HG03066 (cell line): Measurements from ENCODE around the gene NEGR1.

ENCODE experiments used
- ATAC-seq: cut with Tn5 transposase; IDR thresholded peaks from one replicate; pipeline ENCODE4 v1.9.1; 2021; ENCODE audit warnings: low read depth; ENCODE audit not compliant: unreplicated experiment

The NEGR1 gene

DNA sequence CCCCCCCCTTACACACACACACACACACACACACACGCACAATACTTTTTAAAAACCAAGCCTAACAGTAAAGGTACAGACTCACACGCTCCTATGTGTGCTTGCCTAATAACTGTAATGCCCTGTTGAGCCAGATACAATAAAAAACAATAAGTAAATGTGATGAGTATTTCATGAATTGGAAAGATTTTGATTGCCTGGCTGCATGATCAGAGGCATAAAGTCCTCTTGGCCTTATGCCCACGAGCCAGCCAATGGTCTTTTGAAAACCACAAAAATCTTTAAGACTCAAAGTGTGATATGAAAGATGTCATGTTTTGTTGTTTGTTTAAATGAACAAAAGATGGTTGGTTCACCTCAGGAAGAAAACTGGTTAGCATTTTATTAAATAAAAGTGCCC lies 759.6 kb downstream of the NEGR1 start:
- ATAC-seq = no peak

DNA sequence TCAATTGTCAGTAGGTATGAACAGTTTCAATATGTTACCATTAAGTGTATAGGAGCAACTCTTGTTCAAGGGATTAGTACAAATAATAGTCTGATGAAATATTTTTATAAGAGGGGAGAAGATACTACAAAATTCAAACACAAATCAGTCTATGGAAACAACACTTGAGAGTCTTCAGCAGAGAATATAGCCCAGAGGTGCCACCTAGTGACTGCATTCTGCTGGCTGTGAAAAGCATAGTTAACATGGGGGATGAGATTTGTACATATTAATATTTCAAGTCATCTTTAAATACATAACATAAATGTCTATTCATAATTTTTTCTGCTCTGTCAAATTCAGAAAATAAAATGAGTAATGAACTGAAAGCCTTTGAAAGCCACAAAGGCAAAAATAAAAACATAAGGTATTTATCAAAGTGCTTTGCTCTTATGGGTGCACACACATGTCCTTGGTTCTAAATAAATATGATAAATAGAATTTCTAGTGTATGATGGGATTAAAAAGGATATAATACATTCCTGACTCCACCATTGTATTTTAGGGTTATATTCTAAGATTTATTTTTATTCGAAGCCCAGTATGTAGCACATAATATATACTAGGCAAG lies 760.6 kb downstream of the NEGR1 start:
- no peak for ATAC-seq

DNA sequence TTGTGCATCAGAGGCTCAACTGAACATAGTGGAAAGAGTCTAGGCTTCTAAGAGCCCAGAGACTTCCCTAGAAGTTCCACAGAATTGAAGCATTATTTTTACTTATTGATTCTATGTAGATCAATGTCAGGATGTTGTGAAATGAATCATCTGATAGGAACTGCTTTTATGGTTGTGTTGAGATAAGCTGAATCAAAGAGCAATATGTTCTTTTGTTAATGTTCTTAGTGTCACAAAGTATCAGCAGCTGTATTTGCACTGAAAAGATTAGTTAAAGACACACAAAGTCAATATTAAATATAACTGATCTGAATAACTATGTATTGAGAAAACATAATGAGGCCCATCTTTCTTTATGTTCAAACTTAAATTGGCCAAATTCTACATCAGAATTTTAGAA lies 770.8 kb downstream of the NEGR1 start:
- no peak for ATAC-seq

DNA sequence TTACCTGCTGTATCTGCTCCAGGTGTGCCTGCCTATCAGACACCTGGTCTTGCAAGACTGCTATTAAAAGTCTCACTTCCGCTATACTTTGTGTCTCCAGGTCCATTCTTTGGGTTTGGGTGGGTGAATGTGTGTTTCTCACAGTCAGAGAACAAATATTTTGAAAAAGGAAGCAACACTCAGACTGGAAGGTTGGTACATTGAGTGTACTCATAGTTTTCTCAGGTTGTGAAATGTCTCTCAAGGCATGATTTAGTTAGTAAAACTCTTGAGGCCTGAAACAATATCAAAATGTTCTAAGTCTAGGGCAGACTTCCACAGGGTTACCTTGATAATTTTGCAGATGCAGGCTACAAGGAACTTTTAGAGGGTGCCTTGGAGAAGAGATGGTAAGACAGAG lies 771.6 kb downstream of the NEGR1 start:
- ATAC-seq = no peak

DNA sequence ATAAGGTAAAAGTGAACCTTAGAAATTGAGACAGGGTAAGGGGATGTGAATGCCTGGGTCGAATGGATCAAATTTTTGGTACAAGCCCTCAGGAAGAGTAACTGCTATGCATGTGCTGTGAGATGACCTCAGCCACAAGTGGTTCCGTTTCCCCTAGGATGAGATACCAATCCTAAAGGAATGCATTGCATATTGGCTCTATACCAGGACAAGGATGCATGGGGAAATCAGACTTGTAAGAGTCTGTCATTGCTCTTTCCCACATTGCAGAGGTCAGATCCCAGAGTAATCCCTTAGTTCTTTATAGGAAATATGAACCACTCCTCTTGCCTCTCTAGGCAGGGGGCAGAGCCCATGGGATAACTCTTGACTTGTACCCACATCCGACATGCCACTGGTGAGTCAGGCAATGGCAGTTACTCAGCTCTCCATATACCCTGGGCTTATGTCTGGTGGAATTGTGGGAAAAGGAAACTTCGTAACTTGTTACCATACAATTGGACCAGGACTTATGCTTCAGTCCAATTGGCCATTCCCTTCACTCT lies 773.2 kb downstream of the NEGR1 start:
- ATAC-seq = no peak

DNA sequence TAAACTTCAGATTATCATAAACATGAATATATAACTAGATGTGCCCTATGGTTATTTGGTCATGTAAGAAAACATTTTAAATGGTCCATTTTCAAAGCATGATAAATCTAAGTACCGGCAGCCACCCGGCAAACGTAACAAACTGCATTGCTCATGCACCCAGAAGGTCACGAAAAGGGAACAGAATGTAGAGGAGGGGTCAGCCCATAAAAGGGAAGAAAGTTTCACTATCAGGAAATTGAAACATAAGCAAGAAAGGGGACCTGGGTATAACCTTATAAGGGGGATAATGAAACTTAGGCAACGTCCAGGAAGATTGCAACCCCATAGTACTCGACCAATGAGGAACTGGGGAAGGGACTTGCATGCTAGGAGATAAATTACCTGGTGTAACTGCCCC lies 780.3 kb downstream of the NEGR1 start:
- ATAC-seq = no peak

DNA sequence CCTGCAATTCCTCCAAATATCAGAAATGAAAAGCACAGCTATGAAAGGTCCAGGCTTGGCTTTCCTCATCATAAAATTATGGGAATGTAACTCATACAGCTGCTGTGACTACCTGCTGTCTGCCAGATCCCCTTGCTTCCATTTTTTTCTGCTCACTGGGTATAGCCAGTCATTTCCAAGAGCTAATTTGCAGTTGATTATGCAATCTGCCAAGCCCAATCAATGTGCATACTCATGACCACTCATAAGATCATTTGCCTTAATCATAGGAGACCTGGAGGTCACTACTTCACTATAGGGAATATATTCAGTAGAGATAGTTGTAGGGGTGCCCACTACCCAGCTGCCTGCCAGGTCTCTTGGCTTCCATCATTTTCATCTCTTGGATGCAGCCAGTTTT lies 783.8 kb downstream of the NEGR1 start:
- ATAC-seq = no peak

DNA sequence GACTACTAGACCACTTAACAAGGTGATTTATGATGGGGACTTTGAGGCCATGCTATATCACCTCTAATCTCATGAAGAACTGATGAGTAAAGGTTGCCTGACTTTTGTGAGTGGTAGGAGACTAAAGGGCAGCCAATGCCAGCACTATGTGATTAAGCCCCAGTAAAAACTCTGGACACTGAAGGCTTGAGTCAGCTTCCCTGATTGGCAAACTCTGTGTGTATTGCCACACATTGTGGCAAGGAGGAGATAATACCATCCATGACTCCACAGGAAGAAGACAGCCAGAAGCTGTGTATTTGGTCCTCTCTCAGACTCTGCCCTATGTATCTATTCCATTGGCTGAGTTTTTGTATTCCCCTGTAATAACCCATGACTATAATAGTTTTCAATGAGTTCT lies 788.2 kb downstream of the NEGR1 start:
- no peak for ATAC-seq

DNA sequence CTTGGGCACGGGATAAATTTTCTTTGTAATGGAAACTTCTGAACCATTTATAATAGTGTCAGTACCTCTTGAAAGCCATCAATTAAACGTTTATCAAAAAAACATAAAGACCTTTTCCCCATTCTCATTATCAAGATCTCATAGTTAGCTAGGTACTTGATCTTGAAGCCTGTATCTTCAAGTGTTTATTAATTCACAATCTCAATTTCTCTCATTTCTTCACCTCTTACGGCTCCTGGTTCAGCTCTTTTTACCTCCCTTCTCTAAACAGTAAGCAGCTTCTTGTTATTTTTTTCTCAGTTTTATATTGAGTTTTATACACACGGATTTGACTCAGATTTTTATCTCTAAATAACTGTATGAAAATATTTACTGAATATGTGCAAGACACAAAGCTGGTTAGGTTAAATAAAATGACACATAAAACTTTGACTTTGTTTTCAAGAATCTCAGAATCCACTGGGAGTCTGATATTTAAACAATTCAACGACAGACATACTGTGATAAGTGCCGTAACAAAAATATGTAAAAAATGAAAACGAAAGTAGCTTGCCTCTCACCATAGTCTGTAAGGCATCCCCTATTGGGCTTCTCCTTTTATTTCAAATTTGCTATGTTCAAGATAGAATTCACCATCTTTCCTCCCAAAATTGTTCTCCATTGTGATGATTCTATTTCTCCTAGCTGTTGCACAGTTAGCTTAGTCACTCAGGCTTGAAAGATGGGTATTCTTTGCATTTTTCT lies 789.9 kb downstream of the NEGR1 start:
- no peak for ATAC-seq

DNA sequence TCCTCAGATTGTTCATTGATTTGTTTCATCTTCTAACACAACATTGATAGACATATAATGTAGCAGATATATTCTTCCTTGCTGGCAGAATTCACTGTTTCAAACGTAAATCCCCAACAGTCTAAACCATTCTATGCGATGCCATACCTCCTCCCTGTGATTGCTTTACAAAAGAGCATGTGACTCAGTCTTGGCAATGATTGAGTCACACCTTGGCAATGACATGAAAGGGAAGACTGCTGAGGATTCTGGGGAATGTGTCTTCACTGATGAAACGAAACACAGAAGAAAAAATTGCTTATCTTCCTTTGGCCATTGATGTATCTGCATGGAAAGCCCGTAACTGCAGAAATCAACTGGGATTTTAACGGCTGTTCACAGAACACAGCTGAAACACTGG lies 791.9 kb downstream of the NEGR1 start:
- no peak for ATAC-seq

DNA sequence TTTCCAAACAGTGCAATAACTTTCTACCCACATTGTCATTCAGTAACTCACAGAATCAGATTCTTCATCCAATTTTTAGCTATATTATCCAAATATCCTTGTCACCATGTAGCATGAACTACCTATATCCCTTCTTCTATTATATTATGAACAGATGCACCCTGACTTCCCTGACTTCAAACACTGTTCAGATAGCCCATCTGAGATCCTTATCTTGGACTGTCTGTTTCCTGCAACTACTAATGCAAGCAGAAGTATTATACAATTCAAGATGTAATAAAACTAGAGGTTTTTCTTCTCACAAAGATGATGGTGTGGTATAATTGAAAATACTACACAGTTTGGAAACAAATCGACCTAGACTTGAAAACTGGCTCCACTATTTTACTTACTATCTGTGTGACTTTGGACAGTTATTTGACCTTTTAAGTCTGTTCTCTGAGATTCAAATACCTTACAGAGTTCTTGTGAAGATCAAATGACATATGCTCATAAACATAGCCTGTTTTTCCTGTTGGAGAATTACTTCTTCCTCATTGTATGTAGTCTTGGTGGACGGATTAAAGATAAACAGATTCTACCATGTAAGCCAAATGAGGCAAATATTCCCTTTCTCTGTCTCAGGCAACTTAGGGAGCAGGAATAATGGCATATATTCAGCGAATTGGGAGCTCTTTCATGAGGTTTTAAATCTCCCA lies 793.6 kb downstream of the NEGR1 start:
- ATAC-seq = no peak

DNA sequence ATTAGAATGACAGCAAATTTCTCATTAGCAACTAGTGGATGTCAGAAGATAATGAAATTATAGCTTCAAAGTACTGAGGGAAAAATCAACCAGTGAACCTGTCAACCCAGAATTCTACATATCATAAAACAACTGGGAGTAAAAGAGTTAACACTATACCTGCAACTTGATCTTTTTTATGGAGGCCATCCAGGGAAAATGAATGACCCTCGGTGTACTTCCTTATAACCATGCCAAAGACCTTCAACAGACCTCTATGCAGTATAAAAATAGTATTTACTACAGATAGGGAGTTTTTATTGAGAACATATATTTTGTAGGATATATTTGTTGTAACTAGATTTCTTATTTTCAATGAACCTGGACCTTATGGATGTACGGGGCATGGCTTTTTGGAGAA lies 809.0 kb downstream of the NEGR1 start:
- no peak for ATAC-seq

DNA sequence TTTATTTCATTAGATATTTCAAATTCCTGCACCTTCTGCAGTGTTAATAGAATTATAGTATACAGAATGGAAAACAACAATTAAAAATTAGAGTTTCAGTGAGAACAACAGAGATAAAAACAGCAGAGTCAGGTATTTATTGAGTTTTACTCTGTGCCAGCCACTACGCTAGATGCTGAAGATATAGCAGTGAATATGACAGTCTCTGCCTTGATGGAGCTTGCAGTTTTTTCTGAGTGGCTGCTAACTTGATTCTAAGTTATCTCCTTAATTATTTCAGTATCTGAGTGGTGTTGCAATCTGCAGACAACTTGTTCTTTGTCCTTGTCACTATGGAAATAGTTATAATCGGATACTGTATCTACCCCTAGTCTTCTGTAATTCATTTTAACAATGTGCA lies 817.2 kb downstream of the NEGR1 start:
- no peak for ATAC-seq

DNA sequence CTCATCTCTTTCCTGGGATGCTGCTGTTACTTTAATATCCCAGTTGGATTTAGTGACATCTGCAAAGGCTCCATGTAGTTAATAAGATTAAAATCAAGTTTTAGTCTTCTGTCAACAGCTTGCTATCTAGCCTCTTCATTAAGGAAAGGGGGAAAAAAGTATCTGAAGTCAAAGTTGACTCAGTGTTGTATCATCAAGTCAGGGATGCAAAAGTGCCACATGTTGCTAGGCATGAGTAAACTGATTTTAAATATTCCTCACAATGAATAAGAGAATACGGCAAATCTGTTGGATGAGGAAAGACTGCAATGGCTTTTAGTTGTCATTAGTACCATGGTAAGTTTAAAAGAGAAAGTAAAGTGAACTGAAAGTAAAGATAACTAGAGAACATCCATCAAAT lies 818.3 kb downstream of the NEGR1 start:
- ATAC-seq = no peak

DNA sequence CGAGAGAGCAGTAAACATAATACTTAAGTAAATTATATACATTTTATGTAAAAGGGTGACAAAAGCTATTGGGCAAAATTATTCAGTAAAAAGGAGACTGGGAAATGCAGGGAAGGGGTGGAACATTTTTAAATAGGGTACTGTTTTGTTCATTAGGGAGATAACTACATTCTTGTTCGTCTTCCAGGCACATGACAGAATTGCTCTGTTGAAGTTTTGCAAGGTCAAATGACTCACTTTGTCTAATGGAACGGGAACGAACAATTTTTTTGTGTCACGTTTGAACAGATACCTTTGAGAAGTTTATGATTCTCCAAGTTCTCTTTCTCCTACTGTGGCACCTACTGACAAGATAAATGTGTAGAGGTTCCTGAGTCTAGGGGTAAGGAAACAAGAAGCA lies 819.2 kb downstream of the NEGR1 start:
- ATAC-seq = no peak

DNA sequence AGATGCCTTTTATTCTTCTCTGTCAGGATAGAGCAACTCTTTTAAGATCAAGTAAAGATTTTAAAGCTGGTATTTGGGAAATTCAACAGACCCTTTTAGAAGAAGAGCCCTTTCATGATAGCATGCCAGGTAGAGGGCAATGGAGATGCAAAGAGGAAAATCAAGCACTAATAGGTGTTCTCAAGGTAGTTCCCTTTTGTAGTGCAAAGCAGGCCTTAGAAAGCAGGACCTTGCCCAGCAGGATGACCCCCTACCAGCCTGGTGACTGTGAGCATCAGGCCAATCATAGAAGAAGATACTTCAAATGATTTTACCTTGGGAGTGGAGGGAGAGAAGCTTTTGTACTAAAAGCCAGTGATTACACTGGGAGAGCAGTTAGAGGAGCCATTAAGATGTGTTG lies 820.1 kb downstream of the NEGR1 start:
- no peak for ATAC-seq

DNA sequence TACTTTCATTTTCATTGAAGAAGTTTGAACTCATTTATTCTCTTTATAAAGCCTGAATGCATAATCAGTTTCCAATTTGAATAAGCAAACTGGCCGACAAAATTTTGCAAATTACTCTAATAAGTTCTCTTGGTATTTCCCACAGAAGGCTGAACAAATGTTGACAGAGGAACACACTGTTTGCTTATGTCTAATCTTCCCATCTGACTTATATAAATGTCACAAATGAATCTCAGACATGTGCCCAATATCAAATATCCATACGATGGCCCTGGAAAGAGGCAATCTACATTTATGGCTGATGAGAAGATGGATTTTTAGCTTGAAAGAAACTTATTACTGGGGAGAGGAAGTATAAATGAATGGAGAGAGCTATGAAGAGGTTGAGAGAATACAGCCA lies 820.9 kb downstream of the NEGR1 start:
- no peak for ATAC-seq

DNA sequence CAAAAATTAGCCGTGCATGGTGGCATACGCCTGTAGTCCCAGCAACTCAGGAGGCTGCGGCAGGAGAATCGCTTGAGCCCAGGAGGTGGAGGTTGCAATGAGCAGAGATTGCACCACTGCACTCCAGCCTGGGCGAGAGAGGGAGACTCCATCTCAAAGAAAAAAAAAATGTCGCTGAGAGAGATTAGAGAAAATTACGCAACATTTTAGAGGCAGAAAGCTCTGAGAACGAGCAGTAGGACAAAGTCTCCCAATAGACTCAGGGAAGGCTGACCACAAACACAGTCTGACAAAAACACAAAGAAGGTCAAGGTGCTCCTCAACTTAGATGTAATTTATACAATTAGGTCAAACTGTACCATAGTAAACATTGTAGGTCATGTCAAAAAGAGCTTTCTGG lies 833.9 kb downstream of the NEGR1 start:
- ATAC-seq = no peak

DNA sequence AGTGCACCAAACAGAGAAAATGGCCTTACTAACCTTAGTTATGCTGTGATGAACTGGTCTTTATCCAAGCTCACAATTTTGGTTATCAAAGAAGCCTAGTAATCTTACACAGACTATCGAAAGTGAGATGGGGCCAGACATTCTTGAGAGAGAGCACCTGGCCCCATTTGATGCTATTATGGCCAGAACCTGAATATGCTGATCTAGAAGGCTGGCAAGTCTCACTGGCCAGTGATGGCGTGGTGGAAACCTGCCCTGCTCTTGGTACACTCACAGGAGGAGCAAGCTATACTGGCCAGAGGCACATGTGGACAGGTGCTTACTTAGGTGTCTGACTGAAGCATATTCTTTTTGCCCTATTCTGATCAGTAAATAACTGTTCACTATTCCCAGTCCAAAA lies 843.7 kb downstream of the NEGR1 start:
- no peak for ATAC-seq

DNA sequence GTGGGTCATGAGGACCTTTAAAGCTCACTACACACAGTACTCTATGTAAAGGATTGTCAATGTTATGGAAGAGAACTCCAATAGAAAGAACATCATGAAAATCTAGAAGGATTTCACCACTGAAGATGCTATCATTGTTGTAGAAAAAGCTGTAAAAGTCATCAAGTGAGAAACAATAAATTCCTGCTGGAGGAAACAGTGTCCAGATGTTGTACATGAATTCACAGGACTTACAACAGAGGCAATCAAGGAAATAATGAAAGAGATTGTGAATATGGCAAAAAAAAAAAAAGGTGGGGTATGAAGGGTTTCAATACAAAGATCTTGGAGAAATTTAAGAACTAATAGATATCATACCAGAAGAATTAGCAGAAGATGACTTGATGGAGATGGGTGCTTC lies 846.4 kb downstream of the NEGR1 start:
- ATAC-seq = no peak

DNA sequence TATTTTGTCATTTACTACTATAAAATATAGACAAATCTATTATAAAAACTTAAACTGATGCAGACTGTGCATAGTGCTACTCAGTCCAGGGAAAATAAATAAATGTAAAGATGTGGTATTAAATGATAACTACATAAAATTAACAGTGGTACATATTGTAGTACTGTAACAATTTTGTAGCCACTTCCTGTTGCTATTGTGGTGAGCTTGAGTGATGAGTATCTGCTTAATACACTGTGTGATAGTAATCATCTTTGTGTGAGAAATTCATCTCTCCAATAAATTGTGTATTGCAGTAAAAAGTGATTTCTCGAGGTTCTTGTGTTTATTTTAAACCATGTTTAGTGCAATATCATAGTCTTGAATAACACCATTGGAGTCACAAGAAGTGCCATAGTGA lies 848.1 kb downstream of the NEGR1 start:
- no peak for ATAC-seq

DNA sequence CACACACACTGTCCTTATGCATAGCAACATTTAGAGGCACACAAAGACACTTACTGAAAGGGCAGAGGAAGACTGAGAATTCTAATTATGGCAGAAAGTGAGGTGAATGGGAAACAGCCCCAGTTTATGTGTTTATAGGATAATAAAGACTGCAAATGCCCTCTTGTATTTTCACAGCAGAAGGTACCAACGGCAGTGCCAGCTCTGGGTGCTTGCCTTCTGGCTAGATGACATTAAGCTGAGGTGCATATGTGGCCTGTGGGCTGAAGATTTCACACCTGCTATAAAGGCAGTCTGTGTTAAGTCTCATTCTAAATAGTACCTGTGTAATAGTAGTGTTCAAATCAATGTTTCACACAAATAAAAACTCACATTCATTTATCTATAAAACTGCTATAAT lies 854.3 kb downstream of the NEGR1 start:
- ATAC-seq = no peak
